Astrocyte (in vitro differentiated cells and primary cell): ENCODE measurements around the gene LRRC73.

Experiments used
- EZH2 ChIP-seq: IDR thresholded peaks from 2 replicates; pipeline ENCODE4 v1.6.1; 2012; ENCODE audit warnings: mild to moderate bottlenecking, low read length, inconsistent platforms; ENCODE audit not compliant: insufficient read depth
- TF ChIP-seq, protein P1 (sequence below): IDR thresholded peaks from 2 replicates; pipeline ENCODE4 v1.5.1; 2011; ENCODE audit warnings: low read depth, mild to moderate bottlenecking, inconsistent platforms, low read length, moderate library complexity; ENCODE audit not compliant: insufficient read depth

DNA sequence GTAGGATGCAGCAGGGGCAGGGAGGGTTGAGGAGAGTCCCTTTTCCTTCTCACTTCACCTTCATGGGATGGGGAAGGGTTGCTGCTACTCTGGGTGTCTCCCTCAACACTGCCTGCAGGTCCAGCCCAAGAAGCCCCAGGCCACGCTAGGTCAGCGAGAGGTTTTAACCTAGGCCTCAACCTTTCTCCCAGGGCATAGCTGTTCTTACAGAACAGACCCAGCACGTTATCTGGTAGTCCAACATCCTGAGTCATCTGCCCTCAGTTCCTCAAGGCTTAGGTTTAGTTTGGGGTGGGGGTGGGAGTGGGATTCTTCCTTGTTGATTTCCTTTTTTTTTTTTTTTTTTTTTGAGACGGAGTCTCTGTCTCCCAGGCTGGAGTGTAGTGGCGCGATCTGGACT lies 15.8 kb downstream of the LRRC73 start:
- TF ChIP-seq, protein P1, sequence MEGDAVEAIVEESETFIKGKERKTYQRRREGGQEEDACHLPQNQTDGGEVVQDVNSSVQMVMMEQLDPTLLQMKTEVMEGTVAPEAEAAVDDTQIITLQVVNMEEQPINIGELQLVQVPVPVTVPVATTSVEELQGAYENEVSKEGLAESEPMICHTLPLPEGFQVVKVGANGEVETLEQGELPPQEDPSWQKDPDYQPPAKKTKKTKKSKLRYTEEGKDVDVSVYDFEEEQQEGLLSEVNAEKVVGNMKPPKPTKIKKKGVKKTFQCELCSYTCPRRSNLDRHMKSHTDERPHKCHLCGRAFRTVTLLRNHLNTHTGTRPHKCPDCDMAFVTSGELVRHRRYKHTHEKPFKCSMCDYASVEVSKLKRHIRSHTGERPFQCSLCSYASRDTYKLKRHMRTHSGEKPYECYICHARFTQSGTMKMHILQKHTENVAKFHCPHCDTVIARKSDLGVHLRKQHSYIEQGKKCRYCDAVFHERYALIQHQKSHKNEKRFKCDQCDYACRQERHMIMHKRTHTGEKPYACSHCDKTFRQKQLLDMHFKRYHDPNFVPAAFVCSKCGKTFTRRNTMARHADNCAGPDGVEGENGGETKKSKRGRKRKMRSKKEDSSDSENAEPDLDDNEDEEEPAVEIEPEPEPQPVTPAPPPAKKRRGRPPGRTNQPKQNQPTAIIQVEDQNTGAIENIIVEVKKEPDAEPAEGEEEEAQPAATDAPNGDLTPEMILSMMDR = no peak
- TF ChIP-seq EZH2 = no peak
